NCI-H82 treated with DMSO at 0.1 percent for 48 hours (cell line): ENCODE data around the gene ISM1.

Experiments
- DNase-seq: peaks from one replicate; lab custom pipeline; 2025; ENCODE audit not compliant: unreplicated experiment; lab: John Stamatoyannopoulos, UW

The ISM1 gene

DNA sequence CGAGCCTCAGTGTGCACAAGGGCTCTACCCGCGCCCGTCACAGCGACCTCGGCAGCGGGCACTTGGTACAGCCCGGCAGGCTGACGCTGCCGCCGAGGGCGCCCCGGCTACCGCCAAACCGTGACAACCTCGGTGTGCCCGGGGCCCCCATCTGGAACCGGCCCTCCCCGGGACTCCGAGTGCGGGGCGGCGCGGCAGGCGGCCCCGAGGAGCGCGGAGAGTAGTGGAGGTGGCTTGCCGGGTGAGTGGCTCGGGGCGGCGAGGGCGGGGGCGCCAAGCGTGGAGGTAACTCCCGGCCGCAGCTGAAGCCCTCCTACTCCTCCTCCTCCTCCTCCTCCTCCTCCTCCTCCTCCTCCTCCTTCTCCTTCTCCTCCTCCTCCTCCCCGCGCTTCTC lies at the start of gene ISM1:
Gene ISM1, plus strand, starts transcription at position 371 of the 394 bp plus-strand sequence. CDS start 503 bp downstream, outside the sequence.
- DNase-seq: no peak

DNA sequence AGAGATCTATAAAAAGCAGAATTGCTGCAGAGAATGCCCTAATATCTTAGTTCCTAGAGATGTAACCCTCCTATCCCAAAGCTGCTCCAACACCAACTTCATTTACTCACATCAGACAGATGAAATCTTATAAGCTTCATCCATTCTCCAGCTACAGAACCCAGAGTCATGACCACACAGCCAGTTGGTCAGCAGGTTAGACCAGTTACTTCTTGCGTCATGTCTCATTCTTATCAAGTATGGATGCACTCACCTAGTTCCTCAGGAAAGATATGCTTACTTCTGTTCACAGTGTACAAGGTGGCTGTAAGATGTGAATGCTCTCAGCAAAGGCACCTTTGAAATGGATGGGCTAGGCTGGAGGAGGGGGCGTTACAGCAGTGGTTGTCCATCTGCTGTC lies 47.9 kb upstream of the ISM1 start:
- DNase-seq: no peak

DNA sequence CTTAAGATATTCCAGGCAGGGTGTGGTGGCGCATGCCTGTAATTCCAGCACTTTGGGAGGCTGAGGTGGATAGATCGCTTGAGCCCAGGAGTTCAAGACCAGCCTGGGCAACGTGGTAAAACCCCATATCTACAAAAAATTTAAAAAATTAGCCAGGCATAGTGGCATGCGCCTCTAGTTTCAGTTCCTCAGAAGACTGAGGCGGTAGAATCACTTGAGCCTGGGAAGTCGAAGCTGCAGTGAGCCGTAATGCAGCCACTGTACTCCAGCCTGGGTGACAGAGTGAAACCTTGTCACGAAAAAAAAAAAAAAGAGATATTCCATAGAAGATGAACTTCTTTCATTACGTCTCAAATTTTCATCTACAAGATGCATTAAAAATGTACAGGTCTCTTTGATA lies 46.7 kb upstream of the ISM1 start:
- DNase-seq: no peak

DNA sequence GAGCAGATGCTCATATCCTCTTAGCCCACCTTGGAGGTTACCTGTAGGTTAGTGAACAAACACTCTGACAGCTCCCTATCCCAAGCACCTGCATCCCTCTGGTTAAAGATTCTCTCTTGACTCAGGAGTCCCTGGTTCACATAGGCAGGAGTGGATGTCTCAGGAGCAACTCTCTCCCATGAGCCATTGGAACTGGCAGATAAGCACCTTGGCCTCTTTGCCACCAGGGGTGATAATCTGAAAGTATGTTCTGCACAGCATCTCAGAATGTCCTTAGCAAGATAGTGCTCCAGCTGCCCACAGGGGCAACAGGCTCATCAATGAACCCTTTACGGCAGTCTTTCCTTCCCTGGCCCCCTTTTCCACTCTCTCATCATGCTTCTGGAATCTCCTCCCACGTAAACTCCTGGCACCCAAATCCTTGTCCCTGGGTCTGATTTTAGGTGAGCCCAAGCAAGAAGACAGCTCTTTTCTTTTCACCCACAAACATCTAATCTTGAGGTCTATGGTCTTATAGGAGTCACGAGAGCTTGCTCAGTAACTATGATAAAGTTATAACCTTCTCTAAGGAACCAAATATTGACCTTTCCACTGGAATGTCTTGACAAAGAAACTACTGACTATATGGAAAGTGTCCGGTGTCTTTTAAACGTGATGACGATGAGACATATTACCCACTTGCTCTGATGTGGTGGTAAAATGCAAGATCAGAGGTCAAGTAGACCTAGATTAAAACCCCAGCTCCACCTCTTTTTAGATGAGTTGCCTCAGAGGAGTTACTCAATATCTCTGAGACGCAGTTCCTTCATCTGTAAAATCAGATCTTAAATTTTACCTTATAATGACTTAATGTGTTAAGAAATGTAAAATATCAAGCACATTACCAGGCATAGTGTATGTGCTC lies 39.8 kb upstream of the ISM1 start:
- no peak for DNase-seq

DNA sequence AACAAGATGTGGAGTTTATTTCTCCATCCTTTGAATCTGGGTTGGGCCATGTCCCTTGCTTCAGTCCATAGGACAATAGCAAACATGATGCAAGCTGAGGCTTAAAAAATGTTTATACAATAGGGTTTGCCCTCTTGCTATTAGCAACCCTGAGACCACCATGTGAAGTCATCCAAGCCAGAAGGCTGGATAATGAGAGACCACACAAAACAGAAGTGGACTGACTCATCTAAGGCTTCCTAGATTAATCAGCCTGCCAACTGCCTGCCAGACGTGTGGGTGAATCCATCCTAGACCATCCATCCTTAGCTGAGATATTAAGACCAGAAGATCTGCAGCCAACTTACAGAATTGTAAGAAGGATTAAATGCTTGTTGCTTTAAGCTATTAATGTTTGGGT lies 38.1 kb upstream of the ISM1 start:
- no peak for DNase-seq

DNA sequence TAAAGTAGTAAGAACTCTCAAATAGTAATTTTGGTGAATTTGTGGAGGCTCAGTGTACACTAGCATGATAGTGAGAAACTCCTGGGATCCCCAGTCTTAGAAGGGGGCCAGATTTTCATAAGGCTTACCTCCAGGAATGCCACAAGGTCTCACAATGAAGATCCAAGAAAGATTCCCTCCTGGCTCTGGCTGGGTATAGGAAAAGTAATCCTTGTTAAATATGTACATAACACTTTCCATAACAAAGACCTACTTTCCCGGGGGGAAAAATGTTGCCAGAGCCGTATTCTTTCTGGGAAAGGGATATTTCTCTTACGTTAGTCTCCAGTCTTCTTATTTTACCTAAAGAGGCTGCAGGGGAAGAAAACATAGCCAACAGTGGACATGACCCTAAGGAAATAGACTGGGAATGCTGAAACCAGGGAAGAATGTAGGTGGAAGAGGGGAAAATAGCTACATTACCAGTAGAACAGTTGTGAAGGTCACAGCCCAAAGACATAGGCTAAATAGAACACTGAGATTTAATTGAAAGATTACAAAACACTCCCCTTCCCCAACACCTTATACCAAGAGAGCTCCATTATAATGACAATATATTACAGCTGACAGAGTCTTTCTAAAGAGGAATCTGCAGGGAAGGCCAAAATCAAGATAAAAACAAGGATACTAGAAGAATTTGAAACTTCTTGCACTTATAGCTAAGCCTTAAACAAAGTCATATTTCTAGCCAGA lies 34.9 kb upstream of the ISM1 start:
- no peak for DNase-seq

DNA sequence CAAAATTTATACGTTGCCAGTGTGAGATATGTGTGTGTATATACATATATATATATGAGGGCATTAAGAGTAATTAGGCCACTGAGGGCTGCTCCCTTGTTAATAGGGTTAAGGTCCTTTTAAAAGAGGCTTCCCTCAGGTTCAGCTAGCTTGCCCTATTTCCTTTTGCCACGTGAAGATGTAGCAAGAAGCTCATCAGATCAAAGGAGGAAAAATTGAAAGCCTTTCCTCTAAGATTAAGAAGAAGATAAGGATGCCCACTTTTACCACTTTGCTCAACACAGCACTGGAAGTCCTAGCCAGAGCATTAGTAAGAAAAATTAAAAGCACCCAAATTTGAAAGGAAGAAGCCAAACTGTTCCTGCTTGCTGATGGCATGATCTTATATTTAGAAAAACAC lies 33.2 kb upstream of the ISM1 start:
- DNase-seq: no peak

DNA sequence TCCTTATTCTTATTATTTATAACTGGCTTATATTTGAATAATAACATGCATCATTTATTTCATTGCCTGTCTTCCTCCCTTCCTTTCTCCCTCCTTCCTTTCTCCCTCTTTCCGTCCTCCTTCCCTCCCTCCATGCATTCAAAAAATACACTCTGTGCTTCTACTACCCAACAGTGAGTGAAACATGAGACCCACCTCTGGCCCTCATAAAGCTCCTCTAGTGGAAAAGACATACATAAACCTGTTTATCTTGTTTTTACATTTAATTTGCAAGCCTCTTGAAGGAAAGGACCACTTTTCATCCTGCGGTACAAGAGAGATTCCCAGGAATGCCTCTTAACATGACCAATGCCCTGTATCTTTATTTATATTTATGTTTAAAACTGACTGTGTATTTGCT lies 21.8 kb upstream of the ISM1 start:
- no peak for DNase-seq

DNA sequence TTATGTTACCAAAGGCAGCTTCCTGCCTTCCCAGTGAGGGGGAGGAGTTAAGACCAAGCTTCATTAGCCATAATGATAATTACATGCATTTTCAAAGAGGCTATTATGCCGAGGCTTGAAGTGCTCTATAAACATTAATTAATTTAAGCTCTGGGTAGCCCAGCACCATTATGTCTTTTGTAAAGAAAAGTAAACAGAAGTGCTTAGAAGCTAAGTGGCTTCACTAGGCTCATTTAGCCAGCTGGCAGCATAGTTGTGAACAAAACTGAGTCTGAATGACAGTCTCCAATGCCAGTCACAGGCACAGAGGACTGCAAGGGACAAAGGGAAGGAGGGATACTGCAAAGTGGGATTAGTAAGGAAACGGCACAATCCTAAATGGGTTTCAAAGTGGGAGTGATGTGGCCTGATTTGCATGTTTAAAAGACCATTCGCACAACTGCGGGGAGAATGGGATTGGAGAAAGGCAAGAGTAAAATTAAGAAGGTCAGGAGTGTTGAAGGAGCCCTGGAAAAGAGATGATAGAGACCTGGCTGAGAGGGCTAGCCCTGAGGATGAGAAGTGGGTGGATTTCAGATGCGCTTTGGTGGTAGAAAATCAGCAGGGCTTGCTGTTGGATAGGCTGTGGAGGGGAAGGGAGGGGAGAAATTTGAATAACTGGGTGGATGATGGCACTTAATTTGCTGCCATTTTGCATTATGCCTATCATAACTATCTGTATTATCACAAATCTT lies 20.1 kb upstream of the ISM1 start:
- DNase-seq: peak; percentile 87

DNA sequence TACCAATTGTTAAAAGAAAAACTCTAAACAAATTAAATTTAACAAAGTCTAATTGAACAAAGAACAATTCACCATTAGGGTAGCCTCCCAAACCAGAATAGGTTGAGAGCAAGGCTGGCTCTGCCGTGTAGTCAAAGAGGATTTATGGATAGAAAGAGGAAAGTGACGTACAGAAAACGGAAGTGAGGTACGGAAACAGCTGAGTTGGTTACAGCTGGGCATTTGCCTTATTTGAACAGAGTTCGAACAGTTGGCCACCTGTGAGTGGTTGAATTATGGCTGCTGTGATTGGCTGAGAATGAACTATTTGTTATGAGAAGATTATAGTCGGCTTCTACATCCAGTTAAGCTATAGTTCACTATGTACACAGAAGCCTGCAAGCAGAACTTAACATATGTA lies 18.5 kb upstream of the ISM1 start:
- DNase-seq: no peak

DNA sequence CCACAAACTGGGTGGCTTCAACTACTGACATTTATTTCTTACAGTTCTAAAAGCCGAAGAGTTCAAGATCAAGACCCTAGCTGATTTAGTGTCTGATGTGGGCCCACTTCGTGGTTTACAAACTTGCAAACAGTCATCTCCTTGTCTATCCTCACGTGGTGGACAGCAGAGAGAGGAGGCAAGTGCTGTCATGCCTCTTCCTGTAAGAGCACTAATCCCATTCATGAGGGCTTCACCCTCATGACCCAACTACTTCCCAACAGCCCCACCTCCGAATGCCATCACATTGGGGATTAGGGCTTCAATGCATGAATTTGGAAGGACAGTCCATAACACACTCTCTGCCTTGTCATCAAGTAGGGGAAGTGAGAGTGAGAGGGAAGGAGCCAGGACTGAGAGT lies 15.6 kb upstream of the ISM1 start:
- no peak for DNase-seq

DNA sequence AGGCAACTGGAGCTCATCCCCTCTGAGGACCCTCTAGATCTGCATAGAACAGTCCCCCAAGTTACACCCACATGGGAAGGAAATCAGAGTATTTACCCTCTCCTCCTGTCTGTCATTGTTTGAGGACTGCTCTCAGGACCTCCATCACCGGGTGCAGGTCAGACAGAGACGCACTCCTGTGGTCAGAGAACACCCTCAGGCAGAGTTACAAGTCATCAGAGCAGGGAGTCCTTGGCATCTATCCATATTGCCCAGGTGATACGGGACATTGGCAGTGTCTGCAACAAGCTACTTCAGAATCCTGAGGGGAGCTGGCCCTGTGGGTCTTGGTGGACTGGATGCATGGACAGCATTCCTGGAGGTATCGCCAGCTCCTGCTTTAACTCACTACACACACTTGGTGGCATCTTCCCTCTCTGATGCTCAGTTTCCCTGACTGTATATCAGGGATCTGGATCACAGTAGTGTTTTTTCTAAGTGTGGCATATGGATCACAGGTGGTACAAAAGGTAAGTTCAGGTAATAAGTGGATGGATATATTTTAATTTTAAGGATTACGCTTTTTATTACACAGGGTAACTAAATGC lies 15.1 kb upstream of the ISM1 start:
- no peak for DNase-seq

DNA sequence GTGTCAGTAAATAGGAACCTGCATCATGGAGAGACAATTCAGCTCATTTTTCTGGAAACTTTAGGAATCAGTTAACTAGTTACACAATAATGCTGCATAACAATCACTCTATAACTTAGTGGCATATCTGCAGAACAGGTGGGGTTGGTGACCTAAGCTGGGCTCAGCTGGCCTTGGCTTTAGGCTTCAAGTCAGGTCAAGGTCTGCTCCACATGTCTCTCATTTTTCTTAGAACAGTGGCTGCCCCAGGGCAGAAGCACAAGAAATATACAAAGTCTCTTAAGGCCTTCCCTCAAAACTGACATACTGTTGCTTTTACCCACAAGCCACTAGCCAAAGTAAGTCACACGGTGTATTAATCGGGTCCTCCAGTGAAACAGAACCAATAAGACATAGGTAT lies 14.1 kb upstream of the ISM1 start:
- no peak for DNase-seq

DNA sequence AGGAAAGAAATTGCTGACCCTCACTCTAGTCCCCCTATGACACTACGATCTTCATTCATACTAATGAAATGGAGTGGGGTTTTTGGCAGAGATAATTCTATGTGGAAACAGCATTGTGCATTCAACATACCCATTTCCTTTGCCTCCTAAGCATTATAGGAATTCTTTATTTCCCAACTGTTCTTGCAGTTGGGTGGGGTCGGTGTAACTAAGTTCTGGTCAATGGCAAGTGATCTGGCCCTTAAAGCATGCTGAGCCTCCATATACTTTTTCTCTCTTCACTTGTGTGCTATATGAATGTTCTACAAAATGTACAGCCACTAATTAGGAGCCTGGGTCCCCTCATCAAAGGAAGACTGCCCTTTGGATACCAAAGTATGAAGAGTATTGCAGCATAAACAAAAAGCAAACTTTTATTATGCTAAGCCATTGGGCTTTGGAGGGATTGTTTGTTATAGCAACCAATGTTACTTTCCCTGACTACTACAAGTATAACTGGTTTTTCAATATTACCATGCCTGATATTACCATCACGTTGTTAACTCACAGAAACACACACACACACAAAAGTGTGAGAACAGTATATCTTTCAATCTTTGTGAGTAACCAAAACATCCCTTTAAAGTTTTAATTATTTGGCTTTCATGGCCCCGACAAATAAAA lies 9.0 kb upstream of the ISM1 start:
- no peak for DNase-seq

DNA sequence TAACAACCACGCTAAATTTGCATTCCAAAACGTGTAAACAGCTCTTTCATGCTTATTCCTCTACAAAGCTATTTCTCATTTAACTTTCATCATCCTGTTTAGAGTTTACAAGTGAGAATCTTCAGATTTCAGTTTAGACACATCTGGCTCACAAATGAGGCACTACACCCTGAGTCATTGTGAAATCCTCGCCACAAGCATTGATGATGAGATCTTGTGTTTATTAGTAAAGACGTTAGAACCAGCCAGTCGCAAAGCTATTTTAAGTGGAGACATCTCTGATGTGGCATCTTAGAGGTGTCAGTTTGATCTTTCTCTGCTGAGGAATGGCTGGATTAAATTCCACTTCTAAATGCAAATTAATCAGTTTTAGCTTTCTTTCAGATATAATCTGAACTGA lies 8.3 kb upstream of the ISM1 start:
- no peak for DNase-seq

DNA sequence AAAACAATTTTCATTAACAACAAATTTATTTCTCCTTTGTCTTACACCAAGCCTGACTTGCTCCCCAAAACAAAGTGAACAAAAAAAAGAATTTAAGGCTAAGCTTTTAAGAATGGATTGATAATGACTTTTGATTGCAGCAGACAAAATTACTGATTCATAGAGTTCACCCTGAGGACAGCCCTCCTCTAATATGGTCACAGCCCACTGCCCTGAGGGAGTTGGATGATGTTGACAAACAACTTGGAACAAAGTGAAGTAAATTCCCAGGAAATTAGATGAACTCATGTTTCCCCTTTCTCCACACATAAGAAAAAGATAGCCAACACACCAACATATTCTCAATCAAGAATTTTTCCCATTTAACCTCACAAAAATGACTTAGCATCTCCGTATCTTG lies 7.7 kb upstream of the ISM1 start:
- DNase-seq: no peak

DNA sequence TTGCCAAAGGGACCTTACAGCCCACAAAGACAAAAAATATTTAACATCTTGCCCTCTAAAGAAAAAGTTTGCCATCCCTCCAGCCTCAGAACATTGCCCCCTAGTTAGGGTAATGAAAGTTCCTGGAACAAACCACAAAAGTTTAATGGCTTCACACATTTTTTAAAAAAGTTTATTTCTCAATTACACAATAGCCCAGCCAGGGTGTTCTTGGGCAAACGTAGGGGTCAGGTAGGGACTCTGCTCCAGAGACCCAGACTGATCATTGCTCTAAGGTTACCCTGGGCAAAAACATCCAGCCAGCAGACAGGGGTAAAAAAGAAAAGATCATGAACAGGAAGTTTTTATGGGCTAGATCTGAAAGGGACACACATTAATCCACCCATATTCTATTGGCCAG lies 4.5 kb upstream of the ISM1 start:
- DNase-seq: no peak

DNA sequence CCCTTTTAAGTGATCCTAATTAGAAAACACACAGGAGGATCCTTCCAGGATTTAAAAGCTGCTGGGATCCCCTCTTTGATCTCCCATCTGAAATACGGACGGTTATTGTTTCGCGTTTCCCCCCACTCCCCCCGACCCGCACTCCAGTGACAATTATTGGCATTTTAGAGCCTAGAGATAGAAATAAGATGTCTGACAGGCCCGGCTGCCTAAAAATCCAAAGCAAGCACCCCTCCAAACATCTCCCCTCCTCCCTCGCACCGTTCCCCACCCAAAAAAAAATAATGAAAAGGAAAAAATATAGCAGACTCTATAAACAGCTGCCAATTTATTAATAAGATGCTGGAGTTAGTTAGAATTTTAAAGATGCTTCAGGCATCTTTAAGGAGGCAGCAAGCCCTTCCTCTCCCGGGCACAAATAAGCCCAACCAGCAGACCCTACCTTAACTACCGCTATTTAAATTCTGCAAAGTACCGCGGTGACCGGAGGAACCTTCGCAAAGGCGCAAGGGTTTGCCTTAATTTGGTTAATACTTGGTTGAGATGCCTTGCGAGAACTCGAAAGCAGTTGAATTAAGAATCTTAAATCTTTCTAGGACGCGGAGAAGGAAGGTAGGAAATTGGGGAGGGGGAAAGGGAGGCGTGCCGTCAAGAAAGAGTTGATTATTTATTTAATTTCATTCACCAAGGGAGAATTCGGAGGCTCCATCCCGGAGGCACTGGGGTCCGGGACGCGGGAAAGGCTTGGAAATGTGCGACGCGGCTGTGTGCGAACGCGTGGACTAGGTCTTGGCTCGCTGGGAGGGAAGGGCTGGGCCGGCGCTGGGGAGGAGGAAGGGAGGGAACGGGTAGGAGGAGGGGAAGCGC lies 1.5 kb upstream of the ISM1 start:
- no peak for DNase-seq

DNA sequence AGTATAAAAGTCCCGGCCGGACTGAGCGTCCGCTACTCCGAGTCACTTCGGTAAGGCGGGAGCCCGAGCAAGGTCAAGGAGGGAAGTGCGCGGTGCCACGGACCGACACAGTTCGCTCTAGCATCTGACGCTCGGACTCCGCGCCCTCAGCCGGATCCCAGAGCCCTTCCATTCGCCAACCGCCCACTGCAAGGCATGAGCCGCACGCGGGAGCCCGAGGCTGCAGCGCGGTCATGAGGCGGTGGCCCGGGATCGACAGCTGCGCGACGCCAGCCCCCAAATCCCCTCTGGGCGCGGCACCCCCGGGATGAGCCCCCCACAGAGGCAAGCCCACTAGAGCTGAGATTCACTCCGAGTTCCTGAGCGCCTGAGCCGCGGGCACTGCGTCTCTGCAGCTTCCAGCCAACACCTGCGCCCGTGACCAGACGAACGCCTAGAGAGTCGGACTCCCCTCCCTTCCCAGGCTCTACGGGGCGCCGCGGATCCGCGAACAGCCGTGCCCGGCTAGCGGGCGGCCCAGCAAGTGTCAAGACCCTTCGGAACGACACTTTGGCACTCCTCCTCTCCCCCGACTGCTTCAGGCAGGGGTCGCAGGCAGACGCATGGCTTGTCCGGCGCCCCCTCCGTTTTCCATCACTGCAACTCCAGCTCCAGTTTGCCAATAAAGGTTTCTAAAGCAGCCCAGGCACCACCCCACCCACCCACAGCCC lies 725 bp upstream of the ISM1 start:
- DNase-seq: no peak
